GM19035 (cell line): Measurements from ENCODE around the gene ATP7B.

Experiments used
- ATAC-seq: cut with Tn5 transposase; IDR thresholded peaks from one replicate; pipeline ENCODE4 v1.9.1; 2021; ENCODE audit not compliant: unreplicated experiment

The ATP7B gene

DNA sequence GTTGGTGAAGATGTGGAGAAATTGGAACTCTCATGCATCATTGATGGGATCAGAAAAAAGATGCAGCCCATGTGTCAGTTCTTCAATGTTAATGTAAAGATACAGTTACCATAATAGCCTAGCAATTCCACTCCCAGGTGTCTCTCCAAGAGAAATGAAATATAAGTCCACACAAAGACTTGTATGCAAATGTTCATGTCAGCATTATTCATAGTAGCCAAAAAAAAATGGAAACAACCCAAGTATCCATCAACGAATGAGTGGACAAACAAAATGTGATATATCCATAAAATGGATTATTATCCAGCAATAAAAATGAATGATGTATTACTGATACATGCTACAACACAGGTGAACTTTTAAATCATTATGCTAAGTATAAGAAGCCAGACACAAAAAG is 110.8 kb downstream of the ATP7B start:
- ATAC-seq: no peak

GRCh38 chr13:51895906-51896888 is 115.1 kb downstream of the ATP7B start:
- ATAC-seq: no peak

DNA sequence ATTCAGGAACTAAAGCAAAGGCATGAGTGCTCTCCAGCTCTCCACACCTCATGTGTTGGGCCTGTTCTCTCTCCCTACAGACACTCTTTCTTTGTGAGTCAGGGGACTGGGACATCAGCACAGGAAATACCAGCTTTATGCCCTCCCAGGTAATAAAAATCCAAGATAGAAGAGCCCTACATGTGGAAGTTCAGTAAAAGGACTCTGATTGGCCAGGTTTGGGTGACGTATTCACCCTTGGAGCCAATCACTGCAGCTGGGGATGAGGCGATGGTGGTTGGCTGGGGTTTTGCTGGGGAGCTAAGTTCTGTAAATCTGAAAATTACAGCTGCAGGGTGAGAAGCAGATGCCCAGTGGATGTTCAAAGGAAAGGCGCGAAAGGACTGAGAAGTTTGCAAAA is 117.0 kb downstream of the ATP7B start:
- ATAC-seq: no peak

- no peak for ATAC-seq
Observed at GRCh38 chr13:51892657-51893056, 118.6 kb downstream of the ATP7B start.

DNA sequence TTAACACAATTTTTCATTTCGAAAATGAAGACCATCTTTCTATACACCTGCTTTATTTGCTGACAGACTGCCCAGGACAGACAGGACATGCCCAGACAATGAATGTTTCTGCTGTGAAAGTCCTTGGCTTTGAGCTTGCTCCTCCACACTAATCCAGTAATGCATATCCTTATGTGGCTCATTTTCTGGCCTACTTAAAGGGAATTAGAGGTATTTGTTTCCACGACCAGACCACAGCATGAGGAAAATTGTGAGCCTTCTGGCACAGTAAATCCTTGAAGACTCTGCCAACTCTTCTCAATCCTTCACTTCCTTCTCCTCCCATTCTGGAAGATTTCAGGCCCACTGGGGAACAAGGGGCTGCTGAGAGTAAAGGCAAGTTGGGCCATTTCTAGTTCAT is 123.8 kb downstream of the ATP7B start:
- ATAC-seq: no peak

DNA sequence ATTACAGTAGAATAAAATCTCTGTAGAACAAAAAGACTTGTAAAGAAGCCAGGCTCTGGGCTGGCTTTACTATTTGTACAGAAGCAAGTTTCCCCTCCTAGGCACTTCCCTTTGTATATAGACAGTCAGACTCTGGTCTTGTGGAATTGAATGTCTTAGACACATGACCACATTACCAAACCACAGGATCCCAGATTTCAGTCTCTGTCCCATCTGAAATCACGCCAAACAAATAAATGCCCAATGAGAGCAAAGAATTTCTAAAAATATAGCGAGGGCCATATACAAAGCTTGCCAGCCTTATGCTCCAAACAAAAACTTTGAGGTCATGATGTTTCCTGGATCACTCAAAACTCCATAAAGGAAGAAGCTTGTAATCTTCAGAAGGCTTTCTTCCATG is 125.6 kb downstream of the ATP7B start:
- ATAC-seq: no peak

- ATAC-seq: no peak
Observed at GRCh38 chr13:51883226-51883600, 128.0 kb downstream of the ATP7B start.
